HG02973 (cell line): ENCODE results near the gene GEN1.
A peak's percentile ranks its signal among the peaks of the same experiment; 100 is the strongest.

ENCODE experiments used
- ATAC-seq: cut with Tn5 transposase; IDR thresholded peaks from one replicate; pipeline ENCODE4 v1.9.1; 2021; ENCODE audit warnings: moderate library complexity; ENCODE audit not compliant: unreplicated experiment

Gene GEN1

DNA sequence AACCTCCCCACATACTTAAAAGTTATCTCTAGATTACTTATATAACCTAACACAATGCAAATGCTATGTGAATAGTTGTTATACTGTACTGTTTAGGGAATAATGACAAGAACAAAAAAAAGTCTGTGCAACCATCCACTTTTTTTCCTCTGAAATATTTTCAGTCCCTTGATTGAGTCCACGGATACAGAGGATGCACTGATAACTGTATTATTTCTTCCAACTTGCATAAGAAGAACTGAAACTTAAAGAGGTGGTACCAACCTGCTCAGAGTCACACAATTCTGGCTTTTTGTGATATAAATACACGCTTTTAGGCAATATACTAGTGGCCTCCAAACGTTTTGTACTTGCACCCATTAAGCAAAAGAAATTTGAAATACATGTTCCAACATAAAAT, 1.7 kb upstream of the GEN1 start:
- ATAC-seq: no peak

DNA sequence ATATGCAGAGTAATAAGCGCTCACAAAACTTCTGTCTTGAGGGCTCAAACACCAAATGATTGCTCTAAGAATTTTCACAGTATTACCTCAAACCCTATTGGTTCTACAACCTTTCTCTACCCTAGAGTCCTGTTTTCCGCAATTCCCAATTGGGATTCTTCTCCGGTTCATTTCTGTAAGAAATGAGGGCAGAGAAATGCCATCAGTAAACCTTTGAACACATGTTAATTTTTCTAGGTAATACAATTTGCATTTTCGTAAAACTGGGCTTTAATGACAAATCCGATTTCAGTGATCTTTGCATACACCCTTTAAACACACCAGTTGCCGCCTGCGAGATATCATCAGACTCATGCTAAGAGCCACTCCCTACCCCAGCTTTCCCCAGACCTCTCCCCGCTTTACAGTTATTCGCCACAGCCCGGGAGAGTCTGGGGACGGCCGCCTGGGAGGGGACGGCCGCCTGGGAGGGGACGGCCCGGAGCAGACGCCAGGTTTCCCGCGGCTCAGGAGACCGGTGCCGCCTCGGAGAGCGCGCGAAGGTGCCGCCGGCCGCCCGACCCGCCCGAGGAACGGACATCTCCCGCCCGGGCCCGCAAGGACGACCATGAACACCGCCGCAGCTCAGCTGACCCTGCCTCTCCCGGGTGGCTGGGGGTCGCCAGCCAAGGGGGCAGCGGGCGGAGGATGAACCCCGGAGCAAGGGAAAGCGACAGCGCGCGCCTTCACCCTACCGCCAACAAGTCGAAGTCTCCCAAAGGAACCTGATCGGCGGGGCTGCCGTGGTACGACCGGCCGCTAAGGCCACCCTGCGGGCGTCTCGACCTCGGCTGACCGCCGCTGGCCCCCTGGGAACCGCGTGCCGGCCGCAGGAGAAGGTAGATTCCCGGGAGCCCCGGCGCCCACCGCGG, 791 bp upstream of the GEN1 start:
- ATAC-seq: peak; percentile 34

DNA sequence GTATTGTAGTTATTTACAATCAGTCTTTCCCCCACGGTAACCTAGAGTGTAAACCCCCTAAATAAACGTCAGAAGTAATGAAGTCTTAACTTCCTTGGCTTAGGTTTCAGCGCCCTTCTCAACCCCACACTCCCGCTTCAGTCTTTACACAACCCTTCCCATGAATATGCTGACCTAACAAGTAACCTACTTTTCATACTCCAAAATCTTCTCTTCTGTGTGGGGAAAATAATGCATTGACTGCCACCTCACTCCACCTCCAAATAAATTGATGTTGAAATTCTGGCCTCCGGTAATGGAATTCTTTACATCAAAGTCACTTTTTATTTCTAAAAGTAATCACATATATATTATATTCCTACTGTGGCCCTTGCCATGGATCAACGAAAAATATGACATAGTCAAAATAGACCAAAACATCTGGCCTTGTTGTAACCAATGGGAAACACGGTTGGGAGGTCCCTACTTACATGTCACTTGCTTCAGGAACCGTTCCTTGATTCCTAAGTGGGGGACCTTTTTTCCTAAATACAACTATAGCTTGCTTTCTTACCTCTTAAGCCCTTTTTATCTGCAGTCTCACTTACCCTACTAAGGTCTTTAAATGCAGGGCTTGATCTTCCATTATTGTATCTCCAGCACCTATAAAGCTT, 961 bp downstream of the GEN1 start:
- ATAC-seq: no peak

DNA sequence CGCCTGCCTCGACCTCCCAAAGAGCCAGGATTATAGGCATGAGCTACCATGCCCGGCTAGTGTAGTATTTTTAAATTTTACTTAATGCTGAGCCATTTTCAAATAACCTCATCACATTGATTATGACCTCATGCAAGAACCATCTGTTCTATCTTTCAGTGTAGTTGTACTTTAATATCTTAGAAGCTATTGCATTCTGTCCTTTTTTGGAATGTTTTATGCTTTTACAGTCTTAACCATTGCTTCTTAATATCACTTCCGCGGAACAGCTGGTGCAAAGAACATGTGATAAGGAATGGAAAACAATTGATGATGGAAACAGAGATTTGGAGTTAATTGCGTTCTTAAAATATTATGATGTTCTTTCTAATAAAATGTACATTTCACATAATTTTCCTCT, 2.7 kb downstream of the GEN1 start:
- no peak for ATAC-seq

DNA sequence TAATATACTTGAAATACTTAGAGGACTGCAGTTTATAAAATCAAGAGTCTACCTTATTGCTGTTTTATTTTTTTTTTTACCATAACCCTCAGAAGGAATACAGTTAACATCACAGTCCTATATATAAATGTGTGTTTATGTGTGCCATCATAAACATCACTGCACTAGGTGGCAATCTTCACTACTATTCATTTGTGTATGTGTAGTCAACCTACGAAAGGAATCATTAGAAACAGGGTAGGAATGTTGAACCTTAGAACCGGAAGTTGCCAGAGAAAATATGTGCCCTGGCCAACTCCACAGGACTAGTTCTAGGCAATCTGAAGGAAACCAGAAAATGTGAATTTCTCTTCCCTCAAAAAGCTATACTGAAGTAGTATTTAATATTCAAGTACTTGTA, 3.4 kb downstream of the GEN1 start:
- ATAC-seq: no peak

DNA sequence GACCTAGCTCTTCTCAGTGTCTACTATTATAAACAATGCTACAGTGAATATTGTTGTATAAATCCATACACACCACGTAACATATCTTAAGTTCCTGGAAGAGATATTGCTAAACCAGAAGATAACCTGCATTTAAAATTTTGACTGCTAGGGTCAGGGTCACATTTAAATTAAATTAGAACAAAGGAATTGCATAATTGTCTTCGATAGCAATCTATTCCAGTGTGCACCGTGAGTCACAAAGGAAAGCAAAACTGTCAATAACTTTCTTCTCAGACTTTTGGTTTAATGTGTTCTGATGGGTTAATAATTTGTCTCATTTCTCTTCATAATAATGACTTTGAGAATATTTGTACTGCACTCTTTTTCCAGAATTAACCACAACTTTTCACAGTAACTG, 4.2 kb downstream of the GEN1 start:
- ATAC-seq: no peak

DNA sequence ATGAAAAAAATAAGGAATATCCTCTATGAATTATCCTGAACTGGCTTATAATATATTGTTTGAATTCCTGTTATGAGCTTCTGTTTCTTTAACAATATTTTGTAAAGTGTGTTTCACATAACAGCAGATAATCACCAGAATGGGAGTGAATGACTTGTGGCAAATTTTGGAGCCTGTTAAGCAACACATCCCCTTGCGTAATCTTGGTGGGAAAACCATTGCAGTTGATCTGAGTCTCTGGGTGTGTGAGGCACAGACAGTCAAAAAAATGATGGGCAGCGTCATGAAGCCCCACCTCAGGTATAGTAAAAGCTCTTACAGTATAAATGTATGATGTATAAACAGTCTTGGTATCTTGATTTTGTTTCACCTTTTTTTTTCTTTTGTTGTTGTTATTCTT, 5.9 kb downstream of the GEN1 start:
- ATAC-seq: no peak

DNA sequence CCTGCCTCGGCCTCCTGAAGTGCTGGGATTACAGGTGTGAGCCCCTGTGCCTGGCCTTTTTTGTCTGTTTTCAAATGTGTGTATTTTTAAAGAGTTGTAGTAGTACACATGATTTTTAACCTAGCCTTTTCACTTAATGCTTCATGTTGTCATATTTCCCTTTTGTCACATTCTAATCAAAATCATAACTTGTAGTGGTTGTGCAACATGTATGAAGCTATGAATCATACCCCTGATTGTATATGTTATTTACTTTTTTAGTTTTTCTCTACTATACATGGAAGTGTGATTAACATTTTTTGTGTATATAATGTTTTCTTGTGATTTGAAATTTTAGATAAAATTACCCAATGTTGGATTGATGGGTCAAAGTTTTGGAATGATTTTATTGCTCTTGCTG, 8.5 kb downstream of the GEN1 start:
- no peak for ATAC-seq

DNA sequence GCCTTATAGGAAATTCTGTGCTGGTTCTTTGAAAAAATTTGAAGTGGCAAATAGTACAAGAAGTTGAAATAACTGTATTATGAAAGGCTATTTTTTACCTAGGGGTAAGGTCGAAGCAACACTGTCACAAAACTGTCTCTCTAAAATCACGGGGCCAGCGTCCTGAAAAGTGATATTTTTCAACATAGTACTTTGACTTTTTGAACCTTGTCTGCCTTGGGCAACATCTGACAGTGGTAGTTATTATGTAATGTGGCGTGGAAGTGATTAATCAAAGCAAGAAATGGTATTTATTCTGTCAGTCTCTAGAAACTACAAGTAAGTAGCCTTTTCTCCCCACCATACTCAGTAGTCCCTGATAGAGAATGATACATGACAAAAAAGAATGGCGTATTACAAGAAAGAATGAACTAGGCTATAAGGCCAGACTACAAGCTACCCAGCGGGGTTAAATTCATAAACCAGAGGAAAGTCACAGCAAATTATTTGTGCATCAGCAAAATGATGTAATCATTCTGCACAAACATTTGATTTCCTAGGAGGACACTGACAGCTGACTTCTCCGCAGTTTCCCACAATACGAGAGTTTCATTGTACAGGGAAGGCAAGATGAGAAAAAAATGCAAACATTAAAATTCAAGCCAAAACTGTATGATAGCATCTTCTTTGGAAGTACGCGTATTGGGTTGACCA, 9.8 kb downstream of the GEN1 start:
- ATAC-seq: no peak

DNA sequence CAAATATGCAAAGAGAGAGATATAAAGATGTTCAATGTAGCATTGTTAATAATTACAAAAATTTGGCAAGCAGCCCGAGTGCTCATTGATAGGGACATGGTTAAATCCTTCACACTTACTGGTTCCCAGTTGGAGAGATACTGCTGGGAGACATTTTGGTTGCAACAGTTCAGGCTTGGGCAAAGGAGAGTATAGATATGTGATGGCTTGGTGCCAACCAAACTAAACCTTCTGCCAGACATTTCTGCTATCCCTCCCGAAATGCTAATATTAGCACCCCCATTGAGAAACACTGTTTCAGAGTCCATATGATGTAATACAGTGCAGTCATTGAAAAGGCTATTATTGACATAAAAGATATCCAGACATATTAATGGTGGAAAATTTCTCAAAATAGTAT, 11.5 kb downstream of the GEN1 start:
- ATAC-seq: no peak

DNA sequence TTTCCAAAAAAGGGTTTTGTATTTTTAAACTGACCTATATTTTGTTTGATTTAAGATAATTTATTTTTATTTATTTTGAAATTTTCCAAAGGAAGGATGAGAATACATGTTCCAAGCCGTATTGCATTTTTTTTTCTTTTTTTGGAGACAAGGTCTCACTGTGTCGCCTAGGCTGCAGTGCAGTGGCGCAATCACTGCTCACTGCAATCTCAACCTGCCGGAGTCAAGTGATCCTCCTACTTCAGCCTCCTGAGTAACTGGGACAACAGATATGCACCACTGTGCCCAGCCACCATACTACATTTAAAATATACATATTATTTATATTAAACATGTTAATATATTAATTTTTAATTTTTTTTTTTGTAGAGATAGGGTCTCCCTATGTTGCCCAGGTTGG, 15.0 kb downstream of the GEN1 start:
- ATAC-seq: no peak

DNA sequence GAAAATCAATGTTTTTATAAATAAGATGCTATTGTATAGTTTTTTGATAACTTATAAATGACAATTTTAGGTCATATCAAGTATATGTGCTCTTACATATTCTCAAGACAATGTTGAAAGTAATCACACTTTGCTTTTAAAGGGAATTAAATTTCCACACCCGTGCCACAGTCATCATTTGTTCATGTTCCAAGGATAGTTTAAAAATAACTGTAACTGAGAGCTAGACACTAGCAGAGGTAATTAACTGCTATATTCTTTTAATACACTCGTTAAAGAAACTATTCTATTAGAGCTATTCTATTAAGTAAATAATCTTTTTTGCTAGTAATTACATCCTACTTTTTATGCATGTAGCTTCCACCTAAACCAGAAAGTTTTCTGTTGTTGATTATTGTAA, 18.0 kb downstream of the GEN1 start:
- no peak for ATAC-seq

DNA sequence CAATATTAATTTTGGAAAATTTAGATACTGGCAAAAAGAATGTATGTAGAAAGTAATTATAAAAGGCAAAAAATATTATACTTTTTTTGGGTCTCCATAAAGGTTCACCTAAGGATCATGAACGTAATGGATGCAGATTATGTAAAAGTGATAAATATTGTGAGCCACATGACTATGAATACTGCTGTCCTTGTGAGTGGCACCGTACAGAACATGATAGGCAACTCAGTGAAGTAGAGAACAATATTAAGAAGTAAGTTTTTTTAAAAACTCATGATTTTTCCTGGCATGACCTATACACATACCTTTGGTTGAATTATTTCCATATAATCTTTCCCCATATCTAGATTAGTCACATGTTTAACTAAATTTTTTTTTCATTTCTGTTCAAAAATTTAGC, 18.6 kb downstream of the GEN1 start:
- no peak for ATAC-seq

DNA sequence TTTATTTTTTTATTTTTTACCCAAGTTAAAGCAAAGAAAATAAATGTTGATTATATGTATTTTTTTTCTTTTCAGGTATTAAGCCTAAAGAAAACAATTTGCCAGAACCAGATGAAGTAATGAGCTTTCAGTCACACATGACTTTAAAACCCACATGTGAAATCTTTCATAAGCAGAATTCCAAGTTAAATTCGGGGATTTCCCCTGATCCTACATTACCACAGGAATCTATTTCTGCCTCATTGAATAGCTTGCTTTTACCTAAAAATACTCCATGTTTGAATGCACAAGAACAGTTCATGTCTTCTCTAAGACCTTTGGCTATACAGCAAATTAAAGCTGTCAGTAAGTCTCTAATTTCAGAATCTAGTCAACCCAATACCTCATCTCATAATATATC, 26.6 kb downstream of the GEN1 start:
- no peak for ATAC-seq

DNA sequence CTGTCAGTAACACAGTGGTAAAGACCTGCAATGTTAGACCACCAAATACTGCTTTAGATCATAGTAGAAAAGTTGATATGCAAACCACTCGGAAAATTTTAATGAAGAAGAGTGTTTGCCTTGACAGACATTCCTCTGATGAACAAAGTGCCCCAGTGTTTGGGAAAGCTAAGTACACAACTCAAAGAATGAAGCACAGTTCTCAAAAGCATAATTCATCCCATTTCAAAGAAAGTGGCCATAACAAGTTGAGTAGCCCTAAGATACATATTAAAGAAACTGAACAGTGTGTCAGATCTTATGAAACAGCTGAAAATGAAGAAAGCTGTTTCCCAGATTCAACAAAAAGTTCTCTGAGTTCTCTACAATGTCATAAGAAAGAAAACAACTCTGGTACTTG, 27.5 kb downstream of the GEN1 start:
- ATAC-seq: no peak

DNA sequence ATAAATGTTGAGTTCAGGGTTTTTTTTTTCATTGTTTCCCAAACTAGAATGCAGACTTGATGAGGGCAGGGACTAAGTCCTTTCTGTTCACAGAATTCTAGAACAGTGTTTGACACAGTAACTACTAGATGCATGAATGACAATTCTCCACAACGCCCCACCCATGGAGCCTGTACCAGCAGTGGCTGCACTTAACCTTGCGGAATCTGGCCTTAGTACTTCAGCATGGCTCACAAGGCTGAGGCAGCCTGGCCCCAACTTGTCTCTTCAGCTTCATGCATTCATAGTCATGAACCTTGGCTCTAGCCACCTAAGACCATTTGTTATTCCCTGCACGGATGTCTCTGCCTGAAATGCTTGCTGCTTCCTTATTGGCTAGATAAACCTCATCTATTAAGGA, 32.8 kb downstream of the GEN1 start:
- no peak for ATAC-seq

DNA sequence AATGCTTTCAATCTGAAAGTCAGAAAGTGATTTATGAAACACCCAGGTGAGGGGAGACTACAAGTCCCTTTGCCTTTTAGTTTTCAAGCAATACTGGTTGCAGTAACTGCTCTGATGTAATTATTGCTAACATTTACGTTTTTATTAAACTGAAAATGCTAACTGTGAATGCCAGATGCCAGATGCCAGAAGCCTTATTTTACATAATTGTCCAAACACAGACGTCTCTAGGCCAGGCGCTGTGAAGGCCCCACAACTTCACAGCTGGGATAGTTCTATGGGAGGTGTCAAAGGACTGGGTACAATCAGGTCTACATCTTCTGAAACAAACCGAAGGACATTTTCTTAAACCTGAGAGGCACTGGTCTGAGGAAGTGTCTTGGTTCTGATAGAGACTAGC, 34.8 kb downstream of the GEN1 start:
- no peak for ATAC-seq

DNA sequence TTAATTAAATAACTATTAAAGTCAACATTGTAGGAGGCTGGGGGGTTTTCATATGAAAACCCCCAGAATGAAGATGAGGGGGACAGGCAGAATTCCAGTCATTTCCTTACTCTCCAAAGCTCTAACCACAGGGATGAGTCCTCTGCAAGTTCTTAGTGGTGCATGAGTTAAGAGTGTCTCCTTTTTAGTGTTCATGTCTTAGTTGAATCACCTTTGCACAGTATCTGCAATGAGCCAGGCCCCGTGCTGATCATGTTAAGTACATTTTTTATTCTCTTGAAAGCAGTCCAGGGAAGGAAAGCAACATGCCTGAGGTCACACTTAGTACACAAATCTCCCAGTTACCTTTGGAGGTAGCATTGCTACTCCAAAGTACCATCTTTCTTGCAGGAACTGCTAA, 36.6 kb downstream of the GEN1 start:
- ATAC-seq: no peak

DNA sequence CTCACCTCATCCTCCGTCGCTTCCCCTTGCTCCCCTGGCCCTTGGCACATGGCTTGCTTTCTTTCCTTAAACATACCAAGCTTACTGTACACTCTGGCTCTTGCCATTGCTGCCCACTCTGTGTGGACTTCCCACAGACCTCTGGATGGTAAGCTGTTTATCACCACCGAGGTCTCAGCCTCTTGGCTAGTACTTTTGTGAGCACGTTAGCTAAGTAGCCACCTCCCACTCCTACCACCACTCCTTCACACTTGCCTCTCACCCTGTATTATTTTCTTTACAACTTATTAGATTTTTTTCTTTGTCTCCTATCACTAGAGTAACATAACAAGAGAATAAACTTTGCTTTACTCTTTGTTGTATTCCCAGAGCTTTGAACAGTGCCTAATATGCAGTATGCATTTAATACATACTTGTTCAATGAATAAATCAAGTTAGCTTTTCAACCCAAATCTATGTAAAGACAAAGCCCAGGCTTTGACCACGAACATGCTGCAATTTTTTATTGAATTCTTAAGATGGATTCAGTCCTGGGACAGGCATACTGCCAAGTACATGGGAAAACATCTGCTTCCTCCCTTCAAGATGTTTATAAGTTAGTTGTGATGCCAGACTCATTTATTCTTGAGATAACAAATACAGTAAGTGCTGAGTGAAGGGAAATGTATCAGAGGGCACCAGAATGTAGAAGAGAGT, 37.3 kb downstream of the GEN1 start:
- no peak for ATAC-seq

DNA sequence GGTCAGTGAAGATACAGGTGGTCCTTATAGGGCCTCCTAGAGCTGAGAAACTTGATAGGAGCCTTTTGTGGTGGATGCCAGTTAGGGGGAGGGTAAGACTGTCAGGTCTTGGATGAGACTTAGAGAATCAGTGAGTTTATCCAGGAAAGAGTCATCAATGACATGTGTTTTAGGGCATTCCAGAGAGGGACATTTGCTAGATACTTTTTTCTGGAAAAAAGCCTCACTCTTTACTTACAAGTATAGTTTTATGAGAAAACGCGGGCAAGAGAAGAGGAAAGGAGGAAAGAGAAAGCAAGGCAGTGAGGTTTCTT, 37.8 kb downstream of the GEN1 start:
- no peak for ATAC-seq

DNA sequence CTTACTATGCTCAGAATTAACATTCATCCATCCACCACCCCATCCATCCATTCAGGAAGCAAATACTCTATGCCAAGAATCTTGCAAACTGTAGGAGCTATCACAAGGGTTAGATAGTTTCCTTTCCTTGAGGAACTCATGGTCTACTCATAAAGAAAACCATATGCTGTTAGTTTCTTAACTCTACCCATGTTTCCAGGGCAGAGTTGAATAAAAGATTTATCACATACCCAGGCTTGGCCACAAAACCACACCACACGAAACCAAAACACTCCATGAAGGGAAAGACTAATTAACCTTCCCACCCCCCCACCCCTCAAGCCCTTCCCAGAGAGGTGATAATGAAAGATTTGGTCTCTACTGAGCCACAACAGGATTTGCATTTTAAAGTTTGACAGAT, 38.6 kb downstream of the GEN1 start:
- ATAC-seq: no peak

DNA sequence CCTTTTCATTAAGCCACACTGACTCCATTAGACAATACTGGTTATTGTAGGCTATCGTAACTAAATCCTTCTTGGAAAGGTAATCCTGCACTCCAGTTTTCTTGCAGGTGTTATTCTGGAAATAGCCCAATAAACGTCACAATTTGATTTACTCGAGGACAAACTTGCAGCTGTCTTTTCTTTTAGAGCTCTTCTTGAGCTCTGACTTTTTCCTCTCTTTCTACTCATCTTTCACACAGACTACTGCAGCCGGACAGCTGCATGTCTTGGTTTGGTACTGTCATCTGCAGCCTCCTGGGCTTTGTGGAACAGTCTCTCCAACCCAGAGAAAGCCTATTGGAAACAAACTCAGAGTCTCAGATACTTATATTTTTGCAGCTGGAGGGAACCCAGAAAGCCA, 39.4 kb downstream of the GEN1 start:
- ATAC-seq: no peak
